ENCODE measurements around the gene TMEM183A.
A peak's percentile ranks its signal among the peaks of the same experiment; 100 is the strongest.

Gene TMEM183A

DNA sequence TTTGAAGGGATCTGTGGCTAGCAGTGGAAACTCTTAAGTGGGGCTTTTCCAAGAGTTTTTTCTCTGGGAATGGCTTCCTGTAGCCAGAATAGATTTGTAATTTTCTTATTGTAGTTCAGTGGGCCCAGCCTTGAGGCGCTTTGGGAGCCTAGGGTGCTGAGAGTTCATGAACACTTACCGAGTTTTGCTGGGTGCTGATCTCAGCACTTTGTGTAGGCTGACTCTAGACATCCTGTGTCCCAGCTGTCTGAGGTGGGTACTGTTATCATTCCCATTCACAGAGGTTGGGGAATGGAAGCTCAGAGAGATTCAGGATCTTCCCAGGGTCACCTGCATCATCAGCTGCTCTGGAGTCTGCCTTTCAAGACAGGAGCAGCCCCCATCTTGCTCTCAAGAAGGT, 26.1 kb downstream of the TMEM183A start:
- no peak for DNase-seq

DNA sequence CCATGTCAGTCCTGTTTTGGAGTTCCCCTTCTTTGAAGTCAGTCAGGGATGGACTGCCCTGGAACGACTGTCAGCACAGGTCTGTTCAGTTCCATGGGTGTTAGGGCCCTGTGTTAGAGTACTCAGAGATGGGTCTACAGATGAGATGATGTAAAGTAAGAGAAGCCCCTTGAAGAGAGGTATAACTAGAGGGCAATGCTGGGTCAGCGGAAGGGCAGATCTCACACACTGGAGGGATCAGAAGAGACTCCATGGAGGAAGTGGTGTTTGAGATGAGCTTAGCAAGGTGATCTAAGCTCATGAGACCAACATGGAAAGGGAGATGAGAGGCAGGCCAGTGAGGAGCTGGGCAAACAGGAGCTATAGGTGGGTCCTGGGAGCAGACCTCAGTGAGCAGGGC, 26.7 kb downstream of the TMEM183A start:
- no peak for DNase-seq

DNA sequence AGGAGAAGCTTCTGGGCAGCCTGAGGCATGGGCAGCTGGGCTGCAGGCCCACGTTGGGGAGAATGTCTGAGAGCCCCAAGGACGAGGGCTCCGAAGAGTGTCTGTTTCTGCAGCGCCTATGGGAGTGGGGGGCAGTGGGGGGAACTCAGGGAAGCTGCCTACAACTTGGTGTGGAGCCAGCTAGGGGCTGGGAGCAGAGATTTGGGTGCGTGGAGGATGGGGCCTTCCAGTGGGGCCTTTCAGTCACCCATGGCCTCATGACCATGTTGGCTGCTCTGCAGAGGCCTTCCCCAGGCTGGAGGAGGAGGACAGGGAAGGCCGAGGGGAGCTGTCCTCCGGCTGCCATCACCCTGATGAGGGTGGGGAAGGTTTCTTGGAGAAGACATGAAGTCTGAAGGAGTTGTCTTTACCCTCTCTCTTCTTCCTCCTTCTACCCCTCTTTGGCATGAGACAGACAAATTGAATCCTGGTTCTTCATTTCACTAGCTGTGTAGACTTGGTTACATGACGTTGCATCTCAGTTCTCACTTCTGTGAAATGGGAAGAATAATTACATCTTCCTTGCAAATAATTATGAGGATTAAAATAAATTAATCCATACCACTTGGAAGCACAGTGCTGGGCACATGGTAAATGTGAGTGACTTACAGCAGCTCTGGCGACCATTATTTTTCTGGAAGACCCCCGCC, 27.4 kb downstream of the TMEM183A start:
- DNase-seq: no peak

DNA sequence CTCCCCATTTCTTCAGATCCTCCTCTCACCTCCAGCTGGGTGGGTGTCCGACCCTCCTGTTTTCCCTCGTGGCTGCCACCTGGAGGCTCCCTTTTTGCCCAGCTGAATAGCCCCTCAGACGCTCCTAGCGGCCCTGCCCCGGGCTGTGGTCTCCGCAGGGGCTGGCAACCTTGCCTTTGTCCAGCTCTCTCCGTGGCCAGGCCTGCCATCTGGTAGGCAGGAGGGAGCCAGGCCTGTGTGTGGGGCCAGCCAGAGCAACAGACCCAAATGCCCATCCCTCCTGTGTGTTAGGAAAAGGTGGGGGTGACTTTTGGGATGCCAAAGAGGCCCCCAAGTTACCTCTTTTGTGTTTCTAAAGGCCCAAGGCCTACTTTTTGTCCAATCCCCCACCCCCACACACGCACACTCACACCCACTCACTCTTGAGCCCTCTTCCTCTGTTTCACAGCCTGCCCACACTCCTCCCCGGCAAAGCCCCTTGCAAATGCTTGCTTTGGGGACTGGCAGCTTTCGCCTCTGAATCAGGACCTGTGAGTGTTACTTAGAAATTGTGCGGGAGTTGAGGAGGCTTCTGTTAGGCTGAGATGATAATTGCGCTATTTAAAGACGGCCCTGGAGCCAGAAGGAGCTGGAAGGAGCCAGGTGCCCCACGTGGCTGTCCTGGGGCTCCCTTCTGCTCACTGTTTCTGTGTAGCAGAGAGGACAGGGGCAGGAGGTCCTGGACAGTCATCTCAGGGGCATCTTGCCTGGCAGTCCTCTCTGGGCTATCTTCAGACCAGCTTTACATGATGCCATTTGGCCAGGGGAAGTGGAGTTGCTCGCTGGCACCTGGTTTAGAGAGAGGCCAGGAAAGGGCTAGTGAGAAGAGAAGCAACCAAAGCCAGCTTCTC, 28.2 kb downstream of the TMEM183A start:
- no peak for DNase-seq

DNA sequence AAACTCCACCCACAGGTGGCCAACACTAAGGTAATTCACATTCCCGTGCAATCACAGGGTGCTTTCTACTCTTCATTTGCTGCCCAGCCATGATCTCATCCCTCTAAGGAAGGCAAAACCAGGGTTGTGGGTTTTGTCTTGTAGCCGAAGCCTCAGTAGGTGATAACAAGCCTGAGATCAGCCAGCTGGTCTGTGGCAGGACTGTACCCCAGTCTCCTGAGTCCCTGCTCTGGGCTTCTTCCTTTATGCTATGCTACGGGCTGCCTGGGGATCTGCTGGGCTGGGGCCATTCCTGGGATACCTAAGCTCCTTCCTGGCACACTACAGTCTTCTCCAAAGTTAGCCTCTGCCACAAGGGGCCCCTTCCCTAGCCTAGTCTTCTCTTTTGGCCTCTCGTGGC, 29.0 kb downstream of the TMEM183A start:
- DNase-seq: no peak

DNA sequence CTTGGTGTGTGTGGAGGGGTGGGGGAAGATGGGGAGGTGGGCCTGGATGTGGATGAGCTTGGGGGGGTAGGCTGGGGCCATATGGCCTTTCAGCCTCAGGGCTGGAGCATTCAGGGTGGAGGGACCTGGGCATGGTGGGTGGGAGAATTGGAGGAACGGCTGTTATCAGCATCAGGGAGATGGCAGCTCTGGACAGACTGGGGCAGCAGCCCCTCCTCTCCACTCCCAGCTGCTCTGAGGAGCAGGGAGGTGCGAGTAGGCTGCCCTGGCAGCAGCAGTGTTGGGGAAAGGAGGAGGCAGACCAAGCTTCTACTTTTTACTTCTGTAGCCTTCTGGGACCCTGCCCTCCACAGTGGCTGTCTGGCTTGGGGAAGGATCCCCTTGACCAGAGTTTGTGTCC, 29.4 kb downstream of the TMEM183A start:
- DNase-seq: no peak

DNA sequence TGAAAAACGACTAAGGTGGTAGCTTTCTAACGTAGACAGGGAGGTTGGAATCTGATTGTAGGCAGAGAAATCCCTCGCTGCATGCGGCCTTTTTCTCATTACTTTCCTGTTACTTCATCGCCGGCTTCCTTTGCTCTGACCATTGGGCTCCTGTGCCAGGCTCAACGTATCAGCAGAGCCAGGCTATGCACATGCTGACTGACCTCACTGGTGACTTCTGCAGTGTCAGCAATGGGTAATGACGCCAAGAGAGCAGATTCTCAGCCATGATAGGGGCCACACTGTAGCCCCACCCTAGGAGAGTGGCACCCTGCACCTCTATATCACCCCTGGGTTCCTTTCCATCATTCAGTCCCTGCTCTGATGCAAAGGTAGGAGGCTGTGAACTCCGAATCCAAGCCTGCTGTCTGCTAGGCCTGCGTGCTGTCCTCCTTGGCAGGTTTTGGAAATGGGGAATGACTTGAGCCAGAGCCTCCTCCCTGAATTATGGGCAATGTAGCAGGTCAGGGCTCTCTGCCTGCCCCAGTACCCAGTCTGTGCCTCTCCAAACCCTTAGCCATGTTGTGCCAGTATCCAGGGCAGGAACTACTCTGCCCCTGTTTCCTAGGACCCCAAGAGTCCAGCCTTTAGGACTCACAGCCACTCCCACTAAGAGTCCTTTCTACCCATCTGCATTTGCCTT, 30.5 kb downstream of the TMEM183A start:
- DNase-seq: no peak

DNA sequence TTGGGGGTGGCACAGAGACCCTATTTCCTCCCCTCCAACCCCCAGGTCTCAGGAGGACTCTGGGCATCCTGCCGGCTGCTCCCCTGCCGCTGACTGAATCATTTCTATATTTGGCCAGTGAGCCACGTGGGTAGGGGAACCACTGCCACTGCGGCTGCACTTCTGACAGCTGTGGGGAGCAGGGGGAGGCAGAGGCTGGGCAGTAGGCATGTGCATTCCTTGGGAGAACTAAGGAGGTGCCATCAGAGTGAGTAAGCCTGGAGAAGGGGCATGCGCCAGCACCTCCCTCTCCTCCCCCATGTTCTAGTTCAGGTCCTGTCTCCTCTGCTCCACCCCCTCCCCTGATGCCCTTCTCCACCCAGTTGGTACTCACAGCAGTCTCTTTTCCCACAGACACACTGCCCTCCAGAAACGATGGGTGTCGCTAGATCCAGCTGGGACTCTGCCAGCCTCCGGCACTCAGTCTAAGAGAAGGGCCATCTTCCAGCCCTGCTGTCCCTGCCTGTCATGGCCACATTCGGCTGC, 31.1 kb downstream of the TMEM183A start:
- peak; percentile 61 for DNase-seq

DNA sequence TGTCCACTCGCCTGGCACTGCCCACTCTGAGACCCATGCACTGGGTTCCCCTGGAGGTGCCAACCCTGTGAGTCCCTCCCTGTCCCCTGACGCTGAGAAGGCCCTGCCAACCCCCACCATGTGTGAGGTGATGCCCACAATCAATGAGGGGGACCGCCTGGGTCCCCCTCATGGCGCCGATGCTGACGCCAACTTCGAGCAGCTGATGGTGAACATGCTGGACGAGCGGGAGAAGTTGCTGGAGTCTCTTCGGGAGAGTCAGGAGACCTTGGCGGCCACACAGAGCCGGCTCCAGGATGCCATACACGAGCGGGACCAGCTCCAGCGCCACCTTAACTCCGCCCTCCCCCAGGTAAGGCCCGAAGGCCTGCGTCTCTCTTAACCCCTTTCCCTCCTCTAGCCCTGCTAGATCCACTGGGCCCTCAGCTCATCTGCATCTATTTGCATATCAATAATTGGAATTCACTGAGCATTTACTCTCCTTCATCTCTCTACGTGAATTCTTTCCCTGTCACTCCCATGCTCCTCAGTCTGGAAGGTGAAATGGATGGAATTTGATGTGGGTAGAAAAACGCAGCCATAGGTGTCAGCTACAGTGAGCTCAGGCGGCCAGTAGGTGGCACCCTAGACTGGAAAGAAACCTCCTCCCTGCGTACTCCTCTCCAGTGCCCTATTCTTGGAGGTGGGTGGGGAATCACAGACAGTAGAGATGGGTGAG, 31.9 kb downstream of the TMEM183A start:
- peak; percentile 74 for DNase-seq

DNA sequence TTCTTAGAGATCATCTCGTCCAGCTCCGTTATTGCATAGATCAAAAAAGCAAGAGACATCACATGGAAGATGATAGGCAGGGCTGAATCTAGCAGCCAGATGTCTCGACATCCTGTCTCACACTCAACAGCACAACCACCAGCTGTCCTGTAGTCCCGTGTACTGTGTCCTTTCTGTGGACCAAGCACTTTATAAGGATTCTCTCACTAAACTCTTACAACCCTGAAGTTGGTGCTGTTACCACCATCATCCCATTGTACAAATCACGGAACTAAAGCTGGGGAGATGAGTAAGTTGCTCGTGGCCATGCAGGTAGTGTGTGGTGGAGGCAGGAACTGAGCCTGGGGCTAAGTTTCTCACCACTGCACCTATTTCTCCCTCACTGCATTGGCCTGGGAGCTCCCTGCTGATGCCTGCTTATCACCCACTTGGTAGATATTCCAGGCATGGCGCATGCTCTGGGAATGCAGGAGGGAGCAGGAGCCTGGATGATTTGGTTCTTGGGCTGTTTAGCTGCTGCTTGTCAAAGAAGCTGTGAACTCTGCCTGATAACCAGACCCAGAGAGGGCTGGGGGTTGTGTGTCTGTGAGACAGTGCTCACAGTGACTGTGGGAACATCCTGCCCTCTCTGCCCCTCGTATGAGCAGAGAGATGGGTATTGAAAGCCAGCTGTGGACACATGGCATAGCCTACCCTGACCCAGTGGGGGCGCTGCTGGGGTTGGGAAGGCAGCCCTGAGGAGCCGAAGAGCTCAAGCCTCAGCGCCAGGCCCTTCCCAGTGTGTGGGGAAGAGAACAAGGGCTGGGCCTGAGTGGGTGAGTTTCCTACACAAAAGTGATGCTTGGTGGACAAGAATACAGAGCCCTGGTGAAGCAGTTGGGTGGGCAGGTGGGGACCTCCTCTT, 32.7 kb downstream of the TMEM183A start:
- no peak for DNase-seq

DNA sequence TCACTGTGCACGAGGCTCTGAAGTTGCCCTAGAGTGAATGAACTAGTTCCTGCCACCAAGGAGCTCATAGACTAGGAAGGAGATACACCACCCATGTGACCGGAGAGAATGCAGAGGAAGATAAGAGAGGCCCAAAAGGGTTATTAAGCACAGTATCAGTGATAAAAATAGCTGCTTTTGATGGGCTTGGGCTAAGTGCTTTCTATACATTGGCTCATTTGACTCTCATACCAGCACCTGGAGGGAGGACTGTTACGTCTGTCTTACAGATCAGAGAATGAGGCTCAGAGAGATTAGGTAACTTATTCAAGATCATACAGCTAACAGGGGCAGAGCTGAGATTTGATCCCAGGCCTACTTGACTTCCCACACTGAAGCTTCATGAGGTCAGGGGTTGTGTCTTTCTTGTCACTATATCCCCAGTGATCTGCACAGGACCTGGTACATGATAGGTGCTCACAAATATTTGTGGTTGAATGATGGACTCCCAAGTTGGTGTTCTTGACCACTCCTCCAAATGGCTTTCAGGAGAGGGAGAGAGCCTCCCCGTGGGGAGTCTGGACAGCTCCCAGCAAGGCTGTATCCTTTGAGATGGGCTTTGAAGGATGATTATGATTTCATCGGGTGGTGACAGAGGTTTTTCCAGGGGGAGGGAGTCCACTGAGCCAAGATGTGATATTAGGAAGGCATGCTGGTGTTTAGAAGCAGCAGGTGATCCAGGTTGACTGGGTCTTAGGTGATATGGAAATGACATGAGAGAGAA, 33.5 kb downstream of the TMEM183A start:
- DNase-seq: no peak

DNA sequence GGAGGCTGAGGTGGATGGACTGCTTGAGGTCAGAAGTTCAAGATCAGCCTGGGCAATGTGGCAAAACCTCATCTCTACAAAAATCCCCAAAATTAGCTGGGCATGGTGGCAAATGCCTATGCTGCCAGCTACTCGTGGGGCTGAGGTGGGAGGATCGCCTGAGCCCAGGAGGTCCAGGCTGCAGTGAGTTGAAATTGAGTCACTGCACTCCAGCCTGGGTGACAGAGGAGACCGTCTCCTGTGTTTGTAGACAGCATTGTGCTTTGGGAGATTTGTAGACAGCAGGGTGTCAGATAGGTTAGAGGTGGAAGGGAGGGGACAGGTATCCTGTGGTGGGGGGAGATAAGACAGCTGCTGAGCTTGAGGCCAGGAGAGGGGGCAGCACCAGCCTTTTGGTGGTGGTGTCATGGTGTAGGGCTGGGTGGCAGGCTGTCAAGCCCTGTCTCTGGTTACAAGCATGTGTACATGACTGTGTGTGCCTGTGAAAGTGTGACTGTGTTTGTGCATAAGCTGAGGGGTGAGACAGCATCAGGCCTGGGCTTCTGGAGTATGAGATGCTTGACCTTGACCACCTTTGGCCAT, 34.3 kb downstream of the TMEM183A start:
- DNase-seq: no peak

DNA sequence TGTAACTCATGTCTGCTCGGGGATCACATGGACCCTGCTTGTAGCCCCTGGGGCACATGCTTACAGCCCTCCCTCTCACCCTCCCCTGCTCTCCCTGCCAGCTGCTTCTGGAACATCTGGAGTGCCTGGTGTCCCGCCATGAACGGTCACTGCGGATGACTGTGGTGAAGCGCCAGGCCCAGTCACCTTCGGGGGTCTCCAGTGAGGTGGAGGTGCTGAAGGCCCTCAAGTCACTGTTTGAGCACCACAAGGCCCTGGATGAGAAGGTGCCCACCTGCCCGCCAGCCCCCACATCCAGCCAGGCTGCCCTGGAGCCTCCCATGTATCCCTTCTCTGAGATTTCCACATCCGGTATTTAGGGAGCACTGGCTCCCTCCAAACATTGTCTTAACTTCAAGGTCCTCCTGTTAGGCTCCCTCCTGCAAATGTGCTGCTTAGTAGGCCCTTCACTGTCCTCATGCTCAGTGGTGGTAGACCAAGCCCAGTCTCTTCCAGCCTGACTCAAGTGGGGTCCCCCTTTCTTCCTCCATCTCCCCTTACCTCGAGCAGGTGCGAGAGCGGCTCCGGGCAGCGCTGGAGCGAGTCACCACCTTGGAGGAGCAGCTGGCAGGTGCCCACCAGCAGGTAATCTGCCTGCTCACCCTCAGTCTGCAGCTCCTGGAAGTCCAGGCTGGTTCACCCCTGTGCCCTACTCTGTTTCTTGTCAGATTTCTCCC, 36.8 kb downstream of the TMEM183A start:
- DNase-seq: no peak

DNA sequence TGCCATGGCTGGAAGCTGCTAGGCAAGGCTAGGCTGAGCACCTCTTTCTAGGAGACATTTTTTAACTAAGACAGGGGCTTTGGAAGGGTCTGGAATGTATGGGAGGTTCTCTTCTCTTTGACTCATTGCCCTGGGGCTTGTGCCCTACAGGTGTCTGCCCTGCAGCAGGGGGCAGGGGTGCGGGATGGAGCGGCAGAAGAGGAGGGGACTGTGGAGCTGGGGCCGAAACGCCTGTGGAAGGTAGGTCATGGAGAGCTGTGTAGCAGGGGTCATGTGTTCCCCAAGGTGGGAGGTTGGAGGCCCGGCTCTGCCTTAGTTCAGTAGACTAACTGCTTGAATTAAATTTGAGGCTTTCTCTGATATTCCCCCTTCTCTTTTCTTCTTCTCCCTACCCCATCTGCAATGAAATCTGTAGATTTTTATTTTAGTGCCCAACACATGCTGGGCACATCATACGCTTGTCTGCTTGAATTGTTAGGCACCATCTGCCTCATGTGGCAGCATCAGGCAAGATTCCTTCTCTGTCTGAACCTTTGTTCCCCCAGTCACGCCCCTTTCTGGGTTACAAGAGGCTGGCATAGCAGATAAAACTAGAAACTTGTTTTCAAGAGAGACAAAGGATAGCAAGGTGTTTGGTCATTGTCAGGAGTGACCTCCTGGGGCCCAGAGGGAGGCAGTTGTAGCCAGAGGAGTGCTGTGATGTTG, 37.5 kb downstream of the TMEM183A start:
- no peak for DNase-seq

DNA sequence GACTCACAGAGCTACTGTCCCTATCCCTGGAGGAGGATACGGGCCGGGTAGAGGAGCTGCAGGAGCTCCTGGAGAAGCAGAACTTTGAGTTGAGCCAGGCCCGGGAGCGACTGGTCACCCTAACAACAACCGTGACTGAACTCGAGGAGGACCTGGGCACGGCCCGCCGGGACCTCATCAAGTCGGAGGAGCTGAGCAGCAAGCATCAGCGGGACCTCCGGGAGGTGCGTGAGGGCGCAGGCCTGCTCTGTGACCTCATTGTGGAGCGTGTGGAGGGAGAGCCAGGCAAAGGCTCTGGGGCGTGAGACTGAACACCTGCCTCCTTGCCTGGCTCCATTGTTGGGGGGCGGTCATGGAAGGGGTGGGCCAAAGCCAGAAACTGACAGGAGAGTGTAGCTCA, 38.2 kb downstream of the TMEM183A start:
- DNase-seq: no peak

DNA sequence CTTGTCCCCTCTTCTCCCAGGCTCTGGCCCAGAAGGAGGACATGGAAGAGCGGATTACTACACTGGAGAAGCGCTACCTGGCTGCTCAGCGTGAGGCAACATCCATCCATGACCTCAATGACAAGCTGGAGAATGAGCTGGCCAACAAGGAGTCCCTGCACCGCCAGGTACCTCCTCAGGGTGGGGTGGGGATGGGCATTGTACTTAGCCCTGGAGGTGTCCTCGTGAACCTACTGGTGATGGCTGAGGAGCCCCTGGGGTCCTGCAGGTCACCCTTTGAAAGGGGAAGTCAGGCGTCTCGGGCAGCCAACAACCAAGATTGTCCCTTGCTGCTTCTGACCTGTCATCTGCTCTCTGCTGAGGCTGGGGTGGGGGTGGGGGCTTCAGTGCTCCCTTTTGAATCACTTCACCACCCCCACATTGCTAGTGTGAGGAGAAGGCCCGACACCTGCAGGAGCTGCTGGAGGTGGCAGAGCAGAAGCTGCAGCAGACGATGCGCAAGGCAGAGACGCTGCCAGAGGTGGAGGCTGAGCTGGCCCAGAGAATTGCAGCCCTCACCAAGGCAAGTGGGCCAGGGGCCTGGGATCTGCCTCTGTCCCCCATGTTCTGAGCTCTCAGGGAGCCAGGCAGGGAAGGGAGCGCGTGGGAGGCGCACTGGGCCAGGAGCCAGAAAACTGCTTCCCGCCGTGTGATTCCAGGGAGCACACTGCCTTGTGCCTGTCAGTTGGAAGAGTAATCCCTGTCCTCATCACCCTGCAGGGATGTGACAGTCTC, 38.8 kb downstream of the TMEM183A start:
- no peak for DNase-seq

DNA sequence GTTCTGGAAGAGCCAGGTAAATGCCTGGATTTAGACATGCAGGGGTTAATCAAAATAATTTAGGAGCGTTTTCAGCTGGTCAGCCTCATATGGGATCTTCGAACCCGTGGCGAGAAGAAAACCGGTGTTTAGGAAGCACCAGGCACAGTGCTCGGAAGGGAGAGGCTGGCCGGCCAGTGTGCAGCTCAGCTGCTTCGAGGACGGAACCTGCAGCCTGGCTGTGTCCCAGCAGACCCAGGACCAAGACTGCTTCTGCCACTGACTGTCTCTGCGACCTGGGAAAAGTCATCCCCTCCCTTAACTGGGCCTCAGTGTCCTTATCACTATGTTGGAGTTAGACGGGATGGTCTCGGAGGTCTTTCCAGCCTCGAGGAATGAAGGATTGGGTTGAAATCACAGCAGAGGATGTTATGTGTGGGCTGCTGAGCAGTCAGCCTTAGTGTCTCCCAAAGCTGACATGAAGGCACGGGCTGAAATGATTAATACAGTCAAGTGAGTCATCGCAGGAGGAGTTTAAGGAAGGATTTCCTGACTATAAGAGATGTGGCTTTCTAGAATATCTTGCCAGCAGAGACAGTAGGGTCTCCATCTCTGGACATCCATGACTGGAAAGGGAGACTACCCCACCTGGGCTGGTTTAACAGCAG, 39.9 kb downstream of the TMEM183A start:
- DNase-seq: no peak

DNA sequence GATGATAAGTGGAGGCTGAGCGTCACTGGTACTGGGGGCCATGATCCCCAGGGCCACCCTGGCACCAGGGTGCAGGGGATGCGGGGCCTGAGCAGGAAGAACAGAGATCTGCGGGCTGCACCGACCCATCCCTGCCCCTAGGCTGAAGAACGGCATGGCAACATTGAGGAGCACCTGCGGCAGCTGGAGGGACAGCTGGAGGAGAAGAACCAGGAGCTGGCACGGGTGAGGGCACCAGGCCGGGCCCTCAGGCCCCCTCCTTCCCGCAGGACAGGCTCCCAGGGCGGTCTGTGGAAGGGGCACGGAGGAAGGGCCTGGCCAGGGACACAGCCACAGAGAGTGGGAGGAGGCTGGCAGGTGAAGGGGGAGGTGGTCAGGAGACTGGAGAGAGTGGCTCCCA, 40.9 kb downstream of the TMEM183A start:
- no peak for DNase-seq
